Smooth muscle cell (in vitro differentiated cells): ENCODE data around the gene ARHGAP42. TPM values are rescaled to one million over a fixed set of nuclear protein-coding genes. Genes with fewer than 3 reads are reported as not detected.

ENCODE experiments used
- DNase-seq: peaks from one replicate; lab custom pipeline; 2025; ENCODE audit not compliant: unreplicated experiment; lab: John Stamatoyannopoulos, UW
- H2AFZ ChIP-seq: fragments of 200-600 bp; sonication (generic); 2 replicates; pipeline ENCODE4 v1.6.0; 2016; ENCODE audit warnings: antibody characterized with exemption, low read depth, mild to moderate bottlenecking
- H3F3A ChIP-seq: fragments of 200-600 bp; sonication (generic); 2 replicates; pipeline ENCODE4 v1.6.0; 2017; ENCODE audit warnings: antibody characterized with exemption, low read depth
- H3K27ac ChIP-seq: fragments of 200-600 bp; sonication (generic); 2 replicates; pipeline ENCODE4 v1.5.1; 2016; ENCODE audit warnings: low read depth, mild to moderate bottlenecking
- H3K27me3 ChIP-seq: fragments of 200-600 bp; sonication (generic); 2 replicates; pipeline ENCODE4 v1.6.1; 2016; ENCODE audit warnings: low read depth, mild to moderate bottlenecking
- H3K36me3 ChIP-seq: fragments of 200-600 bp; sonication (generic); 2 replicates; pipeline ENCODE4 v1.5.1; 2016; ENCODE audit warnings: low read depth
- H3K4me1 ChIP-seq: fragments of 200-600 bp; sonication (generic); 2 replicates; pipeline ENCODE4 v1.5.1; 2016; ENCODE audit warnings: low read depth
- H3K4me2 ChIP-seq: fragments of 200-600 bp; sonication (generic); 2 replicates; pipeline ENCODE4 v1.6.0; 2016; ENCODE audit warnings: mild to moderate bottlenecking
- H3K4me3 ChIP-seq: fragments of 200-600 bp; sonication (generic); 2 replicates; pipeline ENCODE4 v1.5.1; 2016; ENCODE audit warnings: mild to moderate bottlenecking
- H3K79me2 ChIP-seq: fragments of 200-600 bp; sonication (generic); 2 replicates; pipeline ENCODE4 v1.6.0; 2016; ENCODE audit warnings: low read depth, mild to moderate bottlenecking
- H3K9ac ChIP-seq: fragments of 200-600 bp; sonication (generic); 2 replicates; pipeline ENCODE4 v1.6.0; 2016; ENCODE audit warnings: low read depth
- H3K9me3 ChIP-seq: fragments of 200-600 bp; sonication (generic); replicated peaks from 2 replicates; pipeline ENCODE4 v1.5.1; 2016; ENCODE audit warnings: low read depth
- H4K20me1 ChIP-seq: fragments of 200-600 bp; sonication (generic); 2 replicates; pipeline ENCODE4 v1.6.0; 2016; ENCODE audit warnings: low read depth
- WGBS: methylation state at CpG from one replicate; pipeline ENCODE4 v1.1.7; 2016; ENCODE audit warnings: low lambda C conversion rate; 5-methylcytosine and 5-hydroxymethylcytosine counted together
- polyA plus RNA-seq: library from polyadenylated mRNA; unstranded; fragments of >200 nt; fragmentation: Nextera tagmentation; extraction: Ambion mirVana; gene quantifications from 2 replicates; pipeline ENCODE4 v1.2.1, GENCODE V29; 2016
- total RNA-seq: library from RNA; depleted of rRNA; stranded (reverse); fragments of >200 nt; gene quantifications from 2 replicates; pipeline ENCODE4 v1.2.3, GENCODE V29; 2014
- TF ChIP-seq, protein P1 (sequence below): fragments of 200-600 bp; sonication (generic); IDR thresholded peaks from 2 replicates; pipeline ENCODE4 v1.5.1; 2017; ENCODE audit warnings: borderline replicate concordance, mild to moderate bottlenecking, antibody characterized with exemption; ENCODE audit not compliant: insufficient read depth, poor library complexity, severe bottlenecking

ARHGAP42 gene
- total and polyA plus RNA-seq, 2 experiments from 2014 or later: 12.2 to 53.4 TPM

DNA sequence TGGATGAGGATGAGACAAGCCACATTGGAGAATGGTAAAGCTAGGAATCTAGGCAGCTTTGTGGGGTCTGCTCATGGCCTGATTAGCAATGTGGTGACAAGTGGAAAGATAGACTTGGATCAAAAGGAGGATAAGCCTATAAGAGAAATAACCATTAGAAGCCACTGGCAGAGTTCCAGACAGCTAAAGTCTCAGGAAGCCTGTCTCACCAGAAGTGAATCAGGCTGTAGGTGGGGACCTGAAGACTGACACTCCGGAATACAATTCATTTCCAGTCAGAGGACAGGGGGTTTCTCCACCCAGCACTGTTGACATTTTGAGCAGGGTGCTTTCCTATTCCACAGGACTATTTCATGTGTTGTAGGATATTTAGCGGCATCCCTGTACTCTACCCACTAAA lies 129.7 kb downstream of the ARHGAP42 start:
- 70% methylated on average over 2 of the region's 2 CpGs for WGBS
- Histone ChIP-seq H3K9me3 (no peaks in the 10 kb centered on the region), H3K27me3 (no peaks in the 10 kb centered on the region), H3K9ac (no peak overlapping the region), H3F3A (no peaks in the 10 kb centered on the region), H3K4me3 (no peak overlapping the region), H2AFZ (no peak overlapping the region), H4K20me1 (no peaks in the 10 kb centered on the region), H3K4me2 (no peak overlapping the region), H3K36me3 (no peaks in the 10 kb centered on the region), H3K79me2 (peaks cover 51% of the 10 kb centered on the region), H3K27ac (no peak overlapping the region), H3K4me1 (peaks cover 17% of the 10 kb centered on the region)
- TF ChIP-seq, protein P1, sequence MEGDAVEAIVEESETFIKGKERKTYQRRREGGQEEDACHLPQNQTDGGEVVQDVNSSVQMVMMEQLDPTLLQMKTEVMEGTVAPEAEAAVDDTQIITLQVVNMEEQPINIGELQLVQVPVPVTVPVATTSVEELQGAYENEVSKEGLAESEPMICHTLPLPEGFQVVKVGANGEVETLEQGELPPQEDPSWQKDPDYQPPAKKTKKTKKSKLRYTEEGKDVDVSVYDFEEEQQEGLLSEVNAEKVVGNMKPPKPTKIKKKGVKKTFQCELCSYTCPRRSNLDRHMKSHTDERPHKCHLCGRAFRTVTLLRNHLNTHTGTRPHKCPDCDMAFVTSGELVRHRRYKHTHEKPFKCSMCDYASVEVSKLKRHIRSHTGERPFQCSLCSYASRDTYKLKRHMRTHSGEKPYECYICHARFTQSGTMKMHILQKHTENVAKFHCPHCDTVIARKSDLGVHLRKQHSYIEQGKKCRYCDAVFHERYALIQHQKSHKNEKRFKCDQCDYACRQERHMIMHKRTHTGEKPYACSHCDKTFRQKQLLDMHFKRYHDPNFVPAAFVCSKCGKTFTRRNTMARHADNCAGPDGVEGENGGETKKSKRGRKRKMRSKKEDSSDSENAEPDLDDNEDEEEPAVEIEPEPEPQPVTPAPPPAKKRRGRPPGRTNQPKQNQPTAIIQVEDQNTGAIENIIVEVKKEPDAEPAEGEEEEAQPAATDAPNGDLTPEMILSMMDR: no peak
- DNase-seq: no peak

DNA sequence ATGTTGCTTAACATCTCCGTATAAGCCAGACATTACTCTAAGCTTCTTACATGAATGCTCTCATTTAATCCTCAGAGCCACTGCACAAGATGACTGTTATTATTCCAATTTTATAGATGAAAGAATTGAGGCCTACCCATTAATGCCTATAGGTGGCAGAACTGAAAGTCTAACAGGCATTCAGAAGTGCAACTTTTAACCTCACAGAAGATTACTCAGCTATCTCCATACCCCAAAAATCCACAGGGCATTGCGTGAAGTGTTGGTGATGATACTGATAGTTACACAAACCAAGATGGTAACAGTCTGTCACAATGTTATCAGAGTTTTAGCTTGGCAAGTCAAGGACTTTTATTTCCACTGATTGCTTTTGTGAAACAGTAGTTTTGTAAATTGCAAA lies 130.5 kb downstream of the ARHGAP42 start:
- Histone ChIP-seq H2AFZ (no peak overlapping the region), H3F3A (no peaks in the 10 kb centered on the region), H3K9ac (no peak overlapping the region), H3K4me3 (no peak overlapping the region), H3K27ac (no peak overlapping the region), H3K36me3 (no peaks in the 10 kb centered on the region), H4K20me1 (no peaks in the 10 kb centered on the region), H3K9me3 (no peaks in the 10 kb centered on the region), H3K79me2 (peaks cover 43% of the 10 kb centered on the region), H3K4me1 (peaks cover 19% of the 10 kb centered on the region), H3K4me2 (no peak overlapping the region), H3K27me3 (no peaks in the 10 kb centered on the region)
- no peak for DNase-seq
- WGBS: 52% methylated on average over 2 of the region's 2 CpGs
- TF ChIP-seq, protein P1: no peak

DNA sequence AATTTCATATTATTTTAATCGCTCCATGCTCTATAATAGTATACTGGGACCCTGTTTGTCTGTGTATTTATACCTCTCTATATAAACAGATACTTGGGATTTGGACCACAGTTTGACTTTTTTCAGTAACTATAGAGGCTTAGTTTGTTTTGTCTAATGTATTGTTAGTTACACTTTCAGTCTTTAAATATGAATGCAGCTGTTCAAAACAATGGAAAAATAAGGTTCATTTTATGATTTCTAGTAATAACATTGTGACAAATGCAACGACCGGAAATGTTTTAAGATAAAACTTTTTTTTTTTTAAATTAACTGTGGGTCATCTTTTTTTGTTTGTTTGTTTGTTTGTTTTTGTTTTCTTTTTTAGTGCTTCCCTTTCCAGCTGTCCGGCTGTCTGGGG lies 133.5 kb downstream of the ARHGAP42 start:
- H2AFZ ChIP-seq: no peak overlapping the region

DNA sequence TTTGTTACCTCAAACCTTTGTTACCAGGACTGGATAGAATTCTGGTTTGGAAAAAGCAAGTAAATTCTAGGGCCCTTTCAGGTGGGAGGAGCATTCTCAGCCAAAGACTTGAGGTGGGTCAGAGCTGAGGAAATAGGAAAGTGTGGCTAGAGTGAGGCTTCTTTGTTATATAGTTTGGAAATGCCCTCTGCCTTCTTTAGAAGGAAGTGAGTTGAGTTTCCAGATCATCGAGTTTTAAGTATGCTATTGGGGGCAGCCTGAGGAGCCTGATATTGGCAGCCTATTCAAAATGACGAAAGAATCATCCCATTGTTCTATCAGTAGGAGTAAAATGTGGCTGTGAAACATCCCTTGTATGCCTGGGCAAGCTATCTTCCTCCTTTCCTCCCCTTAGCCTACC lies 134.1 kb downstream of the ARHGAP42 start:
- H3K4me3 ChIP-seq: no peak overlapping the region
- H3K9ac ChIP-seq: no peak overlapping the region
- no peak overlapping the region for H2AFZ ChIP-seq
- TF ChIP-seq, protein P1: no peak
- H3K27ac ChIP-seq: no peak overlapping the region
- no peaks in the 10 kb centered on the region for H3K9me3 ChIP-seq
- H3K79me2 ChIP-seq: peaks cover 43% of the 10 kb centered on the region
- no peaks in the 10 kb centered on the region for H3K36me3 ChIP-seq
- H3K4me1 ChIP-seq: peaks cover 45% of the 10 kb centered on the region
- WGBS: 89% methylated on average over 2 of the region's 2 CpGs
- no peak overlapping the region for H3K4me2 ChIP-seq
- no peak for DNase-seq
- no peaks in the 10 kb centered on the region for H4K20me1 ChIP-seq
- no peaks in the 10 kb centered on the region for H3F3A ChIP-seq
- H3K27me3 ChIP-seq: no peaks in the 10 kb centered on the region

More for the DNA sequence above, 133.5 kb downstream of the ARHGAP42 start:
- Histone ChIP-seq H3K79me2 (peaks cover 42% of the 10 kb centered on the region), H4K20me1 (no peaks in the 10 kb centered on the region), H3K4me2 (no peak overlapping the region), H3K36me3 (no peaks in the 10 kb centered on the region), H3K9me3 (no peaks in the 10 kb centered on the region), H3F3A (no peaks in the 10 kb centered on the region), H3K27ac (no peak overlapping the region), H3K9ac (no peak overlapping the region), H3K4me3 (no peak overlapping the region), H3K27me3 (no peaks in the 10 kb centered on the region), H3K4me1 (peaks cover 41% of the 10 kb centered on the region)
- WGBS: 96% methylated on average over 4 of the region's 4 CpGs
- DNase-seq: no peak
- TF ChIP-seq, protein P1: no peak
